ENCODE measurements around the gene GRB10.

Gene GRB10

DNA sequence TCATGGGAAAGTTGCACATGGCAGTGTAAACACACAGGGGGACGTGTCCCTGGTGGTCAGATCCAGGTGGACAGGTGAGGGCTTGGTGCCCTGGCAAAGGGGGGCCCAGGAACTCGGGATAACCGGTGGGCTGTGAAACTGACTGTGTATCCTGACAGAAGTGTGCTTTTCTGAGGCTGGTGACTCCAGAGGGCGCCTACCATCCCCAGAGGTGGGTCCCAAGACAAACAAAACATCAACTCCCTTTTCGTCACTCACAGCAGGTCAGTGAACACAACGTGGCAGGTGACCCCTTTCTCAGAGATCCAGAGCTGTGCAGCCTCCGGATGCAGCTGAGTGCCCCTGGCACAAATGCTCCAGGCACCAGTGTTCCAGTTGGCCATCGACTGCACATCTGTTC is 161.5 kb downstream of the GRB10 start:
- in situ Hi-C loops (cut with HindIII; ENCODE audit: low sequenced_read_pairs) = no loop called here

DNA sequence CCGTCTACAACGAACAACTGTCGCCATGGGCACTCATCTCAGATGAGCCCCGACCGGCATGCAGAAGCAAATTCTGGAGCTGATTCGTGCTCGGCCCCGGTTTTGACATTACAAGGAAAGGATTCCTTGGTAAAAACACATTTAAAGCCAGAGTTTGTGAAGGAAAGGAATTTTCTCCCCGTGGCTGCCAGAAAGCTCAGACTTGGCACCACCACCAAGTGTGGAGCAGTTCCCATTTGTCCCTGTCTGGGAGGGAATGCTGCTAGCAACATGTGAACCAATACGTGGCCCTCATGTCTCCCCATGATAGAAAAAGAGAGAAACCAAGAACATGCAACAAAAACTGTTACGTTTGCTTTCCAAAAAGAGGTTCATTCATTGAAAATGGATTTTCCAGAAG is 162.3 kb downstream of the GRB10 start:
- in situ Hi-C loops (cut with HindIII; ENCODE audit: low sequenced_read_pairs) = no loop called here

DNA sequence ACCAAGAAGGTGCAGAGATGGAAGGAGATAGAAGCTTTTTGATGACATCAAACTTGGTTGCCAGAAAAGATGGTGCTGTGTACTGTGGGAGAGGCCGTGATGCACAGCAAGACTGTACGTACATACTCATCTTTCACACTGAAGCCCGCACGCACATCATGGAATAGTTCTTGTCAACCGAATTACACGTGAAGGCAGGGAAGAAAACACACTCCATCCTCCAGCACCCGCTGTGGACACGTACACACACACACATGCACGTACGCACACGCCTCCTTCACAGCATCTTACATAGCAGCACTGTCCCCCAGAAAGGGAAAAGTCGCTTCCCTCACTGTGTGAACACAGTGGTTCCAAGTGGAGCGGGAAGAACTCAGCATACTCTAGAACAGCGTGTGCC is 163.0 kb downstream of the GRB10 start:
- in situ Hi-C loops (cut with HindIII; ENCODE audit: low sequenced_read_pairs) = no loop called here

DNA sequence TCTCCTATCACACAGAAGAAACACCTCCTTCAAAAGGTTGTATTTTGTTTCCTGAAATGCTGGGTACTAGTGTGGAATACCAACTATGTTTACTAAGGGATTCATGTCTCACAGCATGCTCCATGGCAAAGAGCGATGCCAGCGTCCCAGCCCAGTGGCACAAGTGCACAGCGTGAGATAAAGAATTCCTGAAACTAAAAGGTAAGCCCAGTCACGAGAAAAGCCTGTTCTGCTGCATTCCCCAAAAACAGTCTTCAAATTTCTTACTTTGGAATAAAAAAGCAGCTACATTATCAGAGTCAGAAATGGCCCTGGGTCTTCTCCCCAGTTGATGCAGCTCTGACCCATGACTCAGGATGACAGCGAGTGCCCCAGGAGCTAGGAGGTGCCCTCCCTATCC is 164.4 kb downstream of the GRB10 start:
- in situ Hi-C loops (cut with HindIII; ENCODE audit: low sequenced_read_pairs) = no loop called here

DNA sequence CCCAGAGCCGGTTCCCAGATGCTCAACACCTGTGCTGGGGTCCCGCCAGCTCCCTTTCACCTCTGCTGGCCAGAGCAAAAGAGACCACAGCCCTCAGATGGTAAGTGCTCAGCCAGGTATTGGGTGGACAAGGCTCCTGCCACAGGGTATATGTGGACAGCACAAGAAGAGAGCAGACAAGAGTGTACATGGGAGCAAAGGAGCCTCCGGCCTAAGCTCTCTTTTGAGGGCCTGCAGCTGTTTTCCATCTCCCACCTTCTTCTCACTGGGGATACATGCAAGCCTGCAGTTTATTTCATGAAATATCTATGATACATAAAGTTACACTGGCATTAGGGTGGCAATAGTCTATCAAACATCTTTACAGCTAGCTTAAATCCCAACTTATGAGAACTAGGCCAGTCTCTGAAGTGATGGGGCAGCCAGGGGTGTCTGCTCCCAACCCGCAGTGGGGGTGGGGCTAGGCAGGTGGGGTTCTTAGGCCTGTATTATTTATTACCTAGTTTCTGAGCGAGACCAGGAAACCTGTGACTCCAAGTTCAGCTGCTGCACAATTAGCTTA is 167.1 kb downstream of the GRB10 start:
- in situ Hi-C loops (cut with HindIII; ENCODE audit: low sequenced_read_pairs) = no loop called here

DNA sequence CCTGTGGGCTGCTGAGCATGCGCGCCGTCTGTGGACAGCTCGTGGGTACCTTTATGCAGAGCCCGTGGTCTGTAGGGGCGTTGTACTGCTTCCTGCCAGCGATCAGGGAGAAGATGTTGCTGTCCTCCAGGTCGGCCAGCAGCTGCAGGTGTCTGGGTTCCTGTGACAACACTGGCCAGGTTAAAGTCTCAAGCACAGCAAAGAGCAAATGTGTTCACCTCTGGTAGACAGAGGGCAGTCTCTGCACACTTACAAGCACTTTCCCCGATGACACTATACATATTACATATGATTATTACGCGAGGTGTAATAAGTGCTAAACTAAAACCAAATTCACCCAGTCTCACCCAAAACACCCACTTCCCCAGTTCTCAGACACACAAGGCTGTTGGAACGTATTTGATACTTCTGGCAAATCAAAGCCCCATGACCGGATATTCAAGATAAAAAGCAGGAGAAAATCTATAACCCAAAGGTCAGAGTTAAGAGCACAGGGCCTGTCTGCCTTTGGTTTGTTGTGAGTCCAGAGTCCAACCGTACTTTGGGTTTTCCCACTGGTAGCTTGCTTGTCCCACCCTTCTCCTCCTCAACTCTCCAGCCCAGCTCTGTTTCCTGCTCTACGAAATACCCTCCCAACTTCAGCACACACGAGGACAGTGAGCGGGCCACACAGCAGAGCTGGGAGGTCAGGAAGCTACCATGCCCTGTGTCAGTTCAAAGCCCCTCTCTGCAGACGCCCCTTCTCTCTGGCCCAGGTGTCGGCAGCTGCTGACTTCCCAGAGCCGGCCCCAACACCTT is 167.8 kb downstream of the GRB10 start:
- in situ Hi-C loops (cut with HindIII; ENCODE audit: low sequenced_read_pairs) = no loop called here

DNA sequence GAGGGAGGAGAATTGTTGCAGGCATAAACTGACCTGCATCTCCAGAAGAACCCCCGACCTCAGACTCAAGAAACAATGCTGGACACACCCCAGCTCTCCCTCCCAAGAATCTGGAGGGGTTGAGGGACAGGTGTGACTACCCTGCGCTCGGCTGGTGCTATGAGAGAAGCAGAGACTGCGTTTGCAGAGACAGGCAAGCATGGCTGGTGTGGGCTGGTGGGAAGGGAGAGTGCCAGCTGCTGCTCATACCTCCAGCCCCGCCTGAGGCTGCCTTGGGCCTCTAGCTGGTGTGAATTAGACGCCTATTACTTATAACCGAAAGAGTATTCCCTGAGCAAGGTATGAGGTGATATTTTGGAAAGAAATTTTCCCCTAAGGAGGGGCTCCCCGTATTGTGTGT is 169.2 kb downstream of the GRB10 start:
- in situ Hi-C loops (cut with HindIII; ENCODE audit: low sequenced_read_pairs) = no loop called here

DNA sequence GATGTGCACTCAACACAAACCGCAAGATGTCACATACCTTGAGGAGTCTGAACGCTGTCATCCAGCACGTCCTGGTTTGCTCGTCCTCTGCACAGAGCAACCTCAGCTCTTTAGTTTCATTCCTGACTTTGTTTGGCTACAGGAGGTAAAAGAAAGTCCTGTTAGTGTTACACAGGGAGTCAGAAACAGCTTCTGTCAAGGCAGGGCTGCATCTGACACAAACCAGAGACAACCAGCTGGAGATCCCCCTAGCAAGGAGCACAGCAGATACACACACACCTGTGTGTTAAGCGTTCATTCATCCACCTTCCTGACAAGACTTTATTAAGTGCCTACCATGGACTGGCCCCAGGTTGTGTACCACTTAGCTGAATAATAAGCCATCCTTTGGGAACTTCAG is 170.0 kb downstream of the GRB10 start:
- in situ Hi-C loops (cut with HindIII; ENCODE audit: low sequenced_read_pairs) = no loop called here

DNA sequence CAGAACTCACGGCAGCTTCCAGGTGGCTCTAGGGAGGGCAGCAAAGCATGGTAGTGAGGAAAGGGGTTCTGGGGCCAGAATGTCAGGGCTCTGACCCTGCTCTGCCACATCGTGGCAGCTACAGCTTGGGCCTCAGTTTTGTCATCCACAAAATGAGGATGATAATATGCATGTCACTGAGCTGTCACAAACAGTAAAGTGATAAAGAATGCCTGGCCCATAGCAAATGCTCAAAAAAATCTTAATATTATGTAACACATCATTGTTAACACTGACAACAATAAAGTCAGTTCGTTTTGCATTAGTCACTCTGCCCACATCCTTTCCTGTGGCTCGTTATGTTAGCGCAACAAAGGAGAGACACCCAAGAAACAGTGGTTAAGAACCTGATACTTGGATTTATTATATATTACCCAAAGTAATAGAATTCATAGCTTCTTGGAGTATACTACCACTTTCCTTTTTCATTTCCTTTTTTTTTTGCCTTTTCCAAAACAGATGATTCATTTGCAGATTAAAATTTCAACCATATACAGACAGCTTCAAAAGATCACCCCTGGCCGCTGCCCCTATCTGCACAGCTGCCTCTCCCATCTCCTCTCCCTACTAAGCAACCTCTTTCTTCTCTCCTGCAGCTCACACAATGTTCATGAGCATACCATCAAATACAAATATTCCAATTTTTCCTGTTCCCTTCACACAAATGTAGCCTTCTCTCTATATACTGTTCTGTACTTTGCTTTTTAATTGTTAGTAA is 172.0 kb downstream of the GRB10 start:
- in situ Hi-C loops (cut with HindIII; ENCODE audit: low sequenced_read_pairs) = no loop called here

DNA sequence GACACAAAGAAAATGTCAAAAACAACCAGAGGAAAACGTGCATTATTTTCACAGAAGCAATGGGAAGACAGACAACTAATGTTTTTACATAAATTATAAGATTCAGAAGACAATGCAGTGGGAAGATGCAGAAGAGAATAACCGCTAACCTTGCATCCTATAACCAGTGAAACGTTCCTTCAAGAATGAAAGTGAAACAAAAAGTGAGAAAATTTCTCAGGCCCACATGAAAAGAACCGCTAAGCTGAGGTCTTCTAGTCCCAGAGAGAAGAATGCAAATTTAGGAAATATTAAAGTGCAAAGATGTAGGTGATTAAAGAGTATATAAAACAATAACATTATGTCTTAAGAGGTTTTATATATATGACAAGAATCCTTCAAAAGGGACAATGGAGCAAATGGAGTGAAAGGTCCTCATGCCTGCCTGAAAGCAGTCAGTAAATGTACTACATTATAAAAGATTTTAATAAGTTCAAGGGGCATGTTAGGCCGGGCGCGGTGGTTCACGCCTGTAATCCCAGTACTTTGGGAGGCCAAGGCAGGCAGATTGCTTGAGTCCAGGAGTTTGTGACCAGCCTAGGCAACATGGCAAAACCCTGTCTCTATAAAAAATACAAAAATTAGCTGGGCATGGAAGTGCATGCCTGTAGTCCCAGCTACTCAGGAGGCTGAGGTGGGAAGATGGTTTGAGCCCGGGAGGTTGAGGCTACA is 174.3 kb downstream of the GRB10 start:
- in situ Hi-C loops (cut with HindIII; ENCODE audit: low sequenced_read_pairs) = no loop called here

DNA sequence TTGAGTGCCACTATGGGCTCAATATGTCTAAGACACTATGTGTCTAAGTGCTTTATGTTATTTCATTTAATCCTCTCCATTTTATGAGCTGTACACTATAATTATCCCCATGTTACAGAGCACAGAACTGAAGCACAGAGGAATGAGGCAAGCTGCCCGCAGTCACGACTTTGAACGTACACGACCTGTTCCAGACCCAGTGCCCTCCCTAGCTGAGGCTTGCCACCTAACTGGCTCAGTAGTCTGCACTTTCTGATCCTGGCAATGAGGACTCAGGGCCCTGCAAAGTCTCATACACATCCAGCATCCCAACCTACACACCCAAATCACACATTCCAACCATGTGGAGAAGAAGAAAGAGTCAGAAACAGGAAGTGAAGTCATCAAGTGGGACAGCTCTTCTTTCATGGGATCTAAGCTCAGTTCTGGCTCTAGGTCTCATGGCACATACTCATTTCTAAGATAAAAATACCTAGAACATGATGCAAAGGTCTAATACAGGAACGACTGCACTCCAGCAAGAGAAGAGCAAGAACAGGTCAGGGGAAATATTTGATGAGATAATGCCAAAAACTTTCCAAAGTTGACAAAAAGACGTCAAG is 175.1 kb downstream of the GRB10 start:
- in situ Hi-C loops (cut with HindIII; ENCODE audit: low sequenced_read_pairs) = no loop called here

DNA sequence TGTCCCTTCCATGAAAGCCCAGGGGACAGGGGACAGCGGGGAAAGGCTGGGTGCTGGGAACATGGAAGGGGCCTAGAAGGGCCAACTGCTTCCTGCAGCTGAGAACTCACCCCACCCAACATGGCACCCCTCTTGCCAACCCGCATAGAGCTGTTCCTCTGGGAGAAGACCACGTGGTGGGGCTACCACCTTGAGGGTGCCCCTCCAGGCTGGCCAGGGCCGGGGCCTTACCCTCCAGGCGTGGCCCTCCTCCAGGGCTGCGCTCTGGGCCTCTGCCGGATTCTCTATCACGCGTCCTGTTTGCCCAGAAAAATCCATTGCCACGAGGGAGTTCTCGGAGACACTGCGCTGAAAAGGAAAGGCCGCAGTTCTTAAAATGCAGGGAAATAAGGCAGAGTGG is 177.6 kb downstream of the GRB10 start:
- in situ Hi-C loops (cut with HindIII; ENCODE audit: low sequenced_read_pairs) = no loop called here

DNA sequence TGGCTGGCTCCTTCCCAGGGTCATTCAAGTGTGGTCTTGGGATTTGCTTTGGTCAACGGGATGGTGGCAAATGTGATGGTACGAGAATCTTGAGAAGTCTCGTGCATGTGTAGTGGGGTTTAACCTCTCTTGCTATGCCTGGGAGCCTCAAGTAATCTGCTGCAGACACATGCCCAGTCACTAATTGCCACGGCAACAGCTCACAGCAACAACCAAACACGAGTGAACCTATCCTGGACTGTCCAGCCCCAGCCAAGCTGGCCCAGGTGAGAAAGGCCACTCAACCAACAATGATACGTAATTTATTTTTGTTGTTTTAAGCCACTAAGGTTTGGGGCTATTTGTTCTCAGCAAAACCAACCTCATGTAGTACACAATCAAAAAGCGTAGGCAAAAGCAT is 179.4 kb downstream of the GRB10 start:
- in situ Hi-C loops (cut with HindIII; ENCODE audit: low sequenced_read_pairs) = no loop called here

DNA sequence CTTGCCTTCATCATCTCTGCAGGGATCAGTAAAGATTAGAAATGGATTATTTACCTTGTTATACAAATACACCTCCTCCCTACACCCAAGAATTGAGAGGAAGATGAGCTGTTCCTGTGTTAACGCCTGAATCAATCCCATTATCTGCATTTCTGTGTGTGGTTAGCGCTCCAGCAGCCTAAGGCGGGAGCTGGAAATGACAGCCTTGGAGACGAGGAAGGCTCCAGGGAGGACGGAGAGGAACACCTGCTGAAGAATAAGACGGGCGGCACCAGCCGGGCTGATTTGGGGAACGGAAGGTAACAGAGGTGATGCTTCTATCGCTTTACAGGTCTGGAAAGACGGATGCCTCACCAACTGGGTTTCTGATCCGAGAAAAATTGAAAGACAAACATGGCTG is 183.3 kb downstream of the GRB10 start:
- in situ Hi-C loops (cut with HindIII; ENCODE audit: low sequenced_read_pairs) = no loop called here

DNA sequence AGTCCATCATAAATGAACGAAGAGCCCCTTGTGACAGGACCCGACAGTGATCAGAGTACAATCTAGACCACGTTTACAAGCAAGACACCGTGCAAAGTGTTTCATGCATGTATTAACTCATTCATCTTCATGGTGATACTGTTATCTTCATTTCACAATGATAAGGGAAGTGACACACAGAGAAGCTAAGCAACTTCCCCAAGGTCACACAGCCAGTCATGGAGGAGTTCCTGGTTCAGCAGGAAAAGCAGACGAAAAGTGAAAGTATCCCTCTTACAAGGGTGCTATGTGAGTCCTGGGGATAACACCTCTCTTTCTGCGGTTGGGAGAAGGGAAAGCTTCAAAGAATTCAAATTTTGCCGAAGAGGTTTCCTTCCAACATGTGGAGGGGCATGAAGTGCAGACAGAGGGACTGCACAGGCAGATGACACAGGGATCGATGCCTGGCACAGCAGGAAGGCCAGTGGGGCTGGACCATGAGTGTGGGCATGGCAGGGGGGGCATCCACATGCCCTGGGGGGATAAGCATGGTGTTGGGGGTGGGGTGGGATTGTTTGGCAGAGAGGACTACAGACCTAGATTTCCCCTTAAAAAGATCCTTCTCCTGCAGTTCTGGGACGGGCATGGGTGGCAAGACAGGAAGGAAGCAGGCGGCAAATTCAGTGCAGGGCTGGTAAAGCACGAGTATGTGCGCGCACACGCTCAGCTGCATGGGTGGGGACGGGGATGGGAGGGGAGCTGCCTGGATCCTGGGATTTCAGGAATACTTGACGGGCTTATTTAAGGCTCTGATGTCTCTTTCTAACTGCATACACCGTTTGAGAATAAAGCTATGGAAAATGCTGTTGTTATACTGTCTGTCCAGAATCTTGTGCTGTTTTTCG is 184.0 kb downstream of the GRB10 start:
- in situ Hi-C loops (cut with HindIII; ENCODE audit: low sequenced_read_pairs) = no loop called here

DNA sequence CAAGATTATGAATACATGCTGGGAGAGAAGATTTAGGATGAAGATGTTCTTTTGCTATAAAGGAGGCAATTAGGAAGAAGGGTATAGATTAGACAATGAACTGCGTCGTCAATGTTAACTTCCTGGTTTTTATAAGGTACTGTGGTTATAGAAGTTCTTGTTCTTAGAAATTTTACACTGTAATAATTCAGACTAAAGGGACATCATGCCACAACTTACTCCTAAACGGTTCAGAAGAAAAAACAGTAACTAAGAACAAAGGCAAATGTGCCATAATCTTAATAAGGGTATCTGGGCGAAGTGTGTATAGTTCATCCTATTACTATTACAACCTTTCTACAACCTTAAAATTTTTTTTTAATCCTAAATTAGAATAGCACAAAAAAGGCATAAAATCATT is 186.2 kb downstream of the GRB10 start:
- in situ Hi-C loops (cut with HindIII; ENCODE audit: low sequenced_read_pairs) = no loop called here

DNA sequence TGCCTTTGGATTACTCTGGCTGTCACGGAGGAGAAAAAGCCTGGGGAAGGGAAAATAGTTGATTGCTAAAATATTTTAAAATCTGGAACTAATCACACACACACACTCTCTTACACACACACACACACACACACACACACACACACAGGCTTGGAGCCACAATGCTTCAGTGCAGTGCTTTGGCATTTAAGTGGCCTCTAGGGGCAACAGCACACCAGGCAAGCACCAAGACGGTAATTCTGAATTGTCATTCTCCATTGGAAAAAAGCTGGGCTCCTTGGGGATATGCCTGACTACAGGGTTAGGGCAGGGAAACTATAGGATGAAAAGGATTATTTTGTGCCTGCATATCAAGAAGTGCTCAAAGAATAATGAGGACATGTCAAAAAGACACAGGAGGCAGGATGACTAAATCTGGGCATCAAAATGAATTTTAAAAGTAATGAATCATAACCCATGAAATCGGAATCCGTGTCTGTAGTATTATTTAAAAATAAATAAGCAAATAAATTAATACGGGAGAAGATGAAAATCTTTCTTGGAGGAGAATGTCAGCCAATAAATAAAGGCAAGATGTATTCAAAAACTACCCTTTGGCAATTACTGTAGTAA is 187.1 kb downstream of the GRB10 start:
- in situ Hi-C loops (cut with HindIII; ENCODE audit: low sequenced_read_pairs) = no loop called here

DNA sequence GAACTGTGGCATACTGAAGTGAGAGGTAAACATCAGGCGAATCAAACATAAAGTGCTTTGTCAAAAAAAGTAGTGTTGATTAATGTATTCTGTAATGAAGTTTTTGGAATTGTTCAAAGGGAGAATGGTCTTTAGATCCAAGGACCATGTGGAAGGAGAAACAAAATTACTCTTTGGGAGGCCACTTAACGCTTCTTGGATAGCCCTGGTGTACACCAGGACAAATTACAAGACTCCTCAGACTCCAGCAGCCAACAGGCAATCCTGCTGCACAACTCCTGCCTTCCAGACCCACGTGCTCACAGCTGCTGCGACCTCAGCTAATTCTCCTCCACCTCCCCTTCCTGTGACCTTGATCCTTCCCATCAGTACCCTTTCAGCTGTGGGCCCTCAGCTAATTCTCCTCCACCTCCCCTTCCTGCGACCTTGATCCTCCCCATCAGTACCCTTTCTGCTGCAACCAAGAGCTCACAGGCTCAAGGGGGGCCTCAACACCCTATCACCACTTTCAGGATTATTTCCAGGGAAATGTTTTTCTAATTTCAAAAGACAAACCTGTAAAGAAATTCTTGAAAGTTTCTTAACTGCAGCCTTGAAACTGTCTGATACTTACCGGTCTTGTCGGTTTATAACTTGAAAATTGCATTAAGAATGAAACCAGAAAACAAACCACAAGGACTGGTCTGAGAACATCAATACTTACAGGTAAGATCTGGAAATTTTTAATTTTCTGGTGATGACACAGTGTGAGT is 187.8 kb downstream of the GRB10 start:
- in situ Hi-C loops (cut with HindIII; ENCODE audit: low sequenced_read_pairs) = no loop called here

DNA sequence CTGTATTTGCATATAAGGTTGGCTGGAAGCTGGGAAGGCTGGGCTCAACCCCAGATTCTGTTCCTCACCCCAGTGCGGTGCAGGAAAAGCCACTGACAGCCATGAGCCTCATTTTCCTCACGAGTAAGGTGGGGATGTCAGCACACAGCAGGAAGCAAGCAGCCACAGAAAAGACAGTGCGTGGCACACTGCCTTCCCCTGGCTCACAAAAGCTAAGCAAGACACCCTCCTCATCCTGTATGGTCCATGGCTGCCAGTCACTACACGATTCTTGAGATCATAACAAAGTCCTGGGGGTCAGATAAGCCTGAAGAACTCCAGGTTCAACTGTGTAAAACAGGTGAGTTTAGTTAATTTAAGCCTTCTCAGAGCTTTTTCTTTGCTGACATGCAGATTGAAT is 188.6 kb downstream of the GRB10 start:
- in situ Hi-C loops (cut with HindIII; ENCODE audit: low sequenced_read_pairs) = no loop called here
